COLO829 (cell line): Measurements from ENCODE around the gene DLG2.

Experiments used
- DNase-seq: peaks from one replicate; pipeline ENCODE4 v3.0.0; 2012; ENCODE audit warnings: low spot score

DLG2 gene

GRCh38 chr11:84452211-84452610 lies 1174.9 kb downstream of the DLG2 start:
- DNase-seq, result no peak

- no peak for DNase-seq
Measured at GRCh38 chr11:84438565-84438964, 1188.6 kb downstream of the DLG2 start.

GRCh38 chr11:84437071-84437980 lies 1189.8 kb downstream of the DLG2 start:
- DNase-seq, result no peak

DNA sequence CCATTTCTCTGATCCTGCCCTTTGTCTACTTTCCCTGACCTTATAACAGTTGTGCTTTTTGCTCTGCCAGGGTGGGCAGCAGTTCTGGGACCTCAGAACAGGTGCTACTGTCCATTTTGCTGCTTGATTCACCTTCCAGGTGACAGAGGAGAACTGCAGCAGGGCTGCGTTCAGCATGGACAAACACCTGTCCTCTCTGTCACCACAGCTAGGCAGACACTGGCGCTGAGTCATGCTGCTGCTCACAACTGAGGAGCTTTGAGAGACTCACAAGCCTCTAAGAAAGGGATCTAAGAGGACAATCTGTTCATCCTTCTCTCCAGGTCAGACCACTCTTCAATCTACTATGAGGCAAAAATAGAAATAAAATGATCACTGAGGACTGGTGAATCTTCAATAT lies 1196.5 kb downstream of the DLG2 start:
- no peak for DNase-seq

GRCh38 chr11:84425673-84426072 lies 1201.5 kb downstream of the DLG2 start:
- DNase-seq, result no peak

DNA sequence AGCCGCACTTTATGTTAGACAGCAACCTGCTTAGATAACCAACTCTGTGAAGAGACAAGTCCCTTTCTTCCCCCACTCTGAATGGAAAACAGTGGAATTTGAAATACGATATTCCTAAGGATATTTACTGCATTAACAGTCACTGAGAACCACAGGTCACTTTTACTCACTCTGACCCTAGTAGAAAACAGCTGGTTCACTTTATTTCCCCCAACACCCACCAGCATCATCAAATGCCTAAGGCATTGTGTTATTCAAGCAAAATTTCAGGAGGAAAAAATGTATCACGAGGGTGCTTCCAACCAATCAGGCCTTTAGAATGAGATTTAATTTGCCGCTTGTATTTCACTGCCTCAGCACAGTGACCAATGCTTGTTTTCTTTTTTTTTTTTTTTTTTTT lies 1206.9 kb downstream of the DLG2 start:
- DNase-seq, result no peak

DNA sequence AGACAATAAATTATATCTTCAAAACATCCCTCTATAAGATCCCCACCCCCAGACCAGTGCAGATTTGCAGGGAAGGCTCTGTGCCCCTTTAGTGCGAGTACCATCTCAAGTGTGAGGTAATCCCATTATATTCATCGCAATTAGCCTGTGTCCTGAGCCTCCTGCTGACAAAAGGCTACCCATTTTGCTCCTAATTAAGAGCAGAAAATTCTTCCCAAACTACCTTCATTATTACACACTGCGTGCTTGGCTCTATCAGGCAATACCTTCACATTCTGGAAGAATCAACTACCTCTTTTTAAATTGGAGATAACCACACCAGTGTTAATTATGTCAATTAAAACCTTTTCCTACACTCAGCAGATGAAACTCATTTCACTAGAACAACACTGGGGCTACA lies 1207.5 kb downstream of the DLG2 start:
- DNase-seq, result no peak

DNA sequence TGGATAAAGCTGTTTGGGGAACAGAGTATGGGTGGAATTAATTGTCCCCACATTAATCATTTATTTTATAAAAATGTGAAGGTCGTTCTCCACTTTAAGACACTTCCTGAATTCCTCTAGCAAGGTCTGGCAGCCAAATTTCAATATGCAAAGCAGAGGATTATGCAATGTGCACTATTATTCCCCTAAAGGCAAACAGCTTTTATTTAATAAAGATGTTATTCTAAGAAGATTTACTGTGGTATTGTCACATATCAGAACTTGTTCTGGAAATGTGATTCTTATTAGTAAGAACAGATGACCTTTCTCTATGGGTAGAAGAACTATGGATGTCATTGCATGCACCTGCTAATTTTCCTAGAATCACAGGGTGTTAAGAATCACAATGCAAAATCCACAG lies 1212.2 kb downstream of the DLG2 start:
- DNase-seq, result no peak

DNA sequence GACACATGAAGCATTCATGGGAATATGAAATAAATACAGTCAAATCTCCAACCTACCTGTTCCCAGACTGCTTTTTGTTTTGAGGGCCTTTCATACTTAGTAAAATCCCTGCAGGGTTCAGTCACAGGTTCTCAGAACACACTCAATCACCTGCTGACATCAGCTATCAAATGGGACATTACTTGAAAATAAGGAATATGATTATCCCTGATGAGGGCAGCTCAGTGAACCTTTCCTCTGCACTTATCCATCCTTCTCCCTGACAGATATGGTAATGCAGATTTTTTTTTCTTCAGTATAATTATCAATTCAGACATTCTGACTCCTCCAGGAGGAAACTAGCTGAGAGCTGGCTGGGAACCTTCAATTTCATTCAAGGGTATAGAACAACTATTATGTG lies 1213.6 kb downstream of the DLG2 start:
- no peak for DNase-seq

DNA sequence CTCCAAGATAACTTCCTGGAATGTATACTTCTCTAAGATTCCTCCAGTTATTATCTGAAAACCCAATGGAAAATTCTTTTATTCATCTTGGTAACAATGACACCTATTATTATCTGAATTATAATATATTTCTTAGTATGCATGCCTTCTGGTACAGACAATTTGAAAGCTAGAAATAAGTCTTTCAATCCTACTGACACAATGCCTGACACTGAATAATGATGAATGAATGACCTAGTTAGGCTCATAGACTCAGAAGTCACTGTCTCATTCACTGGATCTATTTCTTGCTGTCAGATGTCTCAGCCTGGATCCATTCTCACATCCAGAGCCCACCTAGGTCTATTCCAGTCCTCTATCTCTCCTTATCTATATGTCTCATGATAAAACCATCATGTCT lies 1214.3 kb downstream of the DLG2 start:
- no peak for DNase-seq

GRCh38 chr11:84408946-84409411 lies 1218.2 kb downstream of the DLG2 start:
- peak; percentile 70 for DNase-seq

DNA sequence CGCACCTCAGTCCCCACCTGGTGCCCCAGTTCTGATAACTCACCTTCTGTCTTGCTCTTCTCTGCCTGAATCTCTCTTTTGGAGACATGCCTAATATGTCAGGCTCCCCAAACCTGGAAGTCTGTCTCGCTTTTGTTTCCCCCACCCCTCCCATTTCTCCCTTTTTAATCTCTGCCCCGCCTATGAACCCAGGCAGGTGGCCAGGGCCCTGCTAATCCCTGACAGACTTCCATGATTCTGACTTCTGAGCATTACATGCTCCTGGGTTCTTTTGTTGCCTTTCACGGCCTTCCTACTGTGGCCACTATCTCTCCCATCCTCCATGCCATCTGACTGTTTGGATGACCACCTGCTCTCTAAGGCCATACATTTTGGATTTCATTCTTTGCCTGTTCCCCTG lies 1220.1 kb downstream of the DLG2 start:
- DNase-seq, result no peak

- peak; percentile 32 for DNase-seq
Measured at GRCh38 chr11:84398017-84398626, 1229.0 kb downstream of the DLG2 start.

DNA sequence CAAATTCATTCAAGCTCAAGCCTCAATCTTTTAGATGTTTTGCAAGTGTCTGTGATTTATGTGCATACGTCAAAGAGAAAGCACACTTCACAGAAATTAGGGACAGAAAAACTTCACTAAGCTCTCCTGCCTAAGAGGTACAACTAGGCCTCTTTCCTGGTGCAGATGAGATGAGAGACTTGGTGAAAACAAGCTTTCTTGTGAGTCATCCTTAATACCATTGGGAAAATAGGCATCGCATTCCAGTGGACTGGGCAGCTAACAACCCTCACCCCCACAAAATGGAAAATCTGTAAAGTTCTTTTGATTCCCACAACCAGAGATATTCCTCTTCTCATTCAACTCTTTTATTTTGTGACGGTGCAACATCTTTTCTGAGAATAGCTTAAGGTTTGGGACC lies 1230.6 kb downstream of the DLG2 start:
- DNase-seq, result peak; percentile 45

DNA sequence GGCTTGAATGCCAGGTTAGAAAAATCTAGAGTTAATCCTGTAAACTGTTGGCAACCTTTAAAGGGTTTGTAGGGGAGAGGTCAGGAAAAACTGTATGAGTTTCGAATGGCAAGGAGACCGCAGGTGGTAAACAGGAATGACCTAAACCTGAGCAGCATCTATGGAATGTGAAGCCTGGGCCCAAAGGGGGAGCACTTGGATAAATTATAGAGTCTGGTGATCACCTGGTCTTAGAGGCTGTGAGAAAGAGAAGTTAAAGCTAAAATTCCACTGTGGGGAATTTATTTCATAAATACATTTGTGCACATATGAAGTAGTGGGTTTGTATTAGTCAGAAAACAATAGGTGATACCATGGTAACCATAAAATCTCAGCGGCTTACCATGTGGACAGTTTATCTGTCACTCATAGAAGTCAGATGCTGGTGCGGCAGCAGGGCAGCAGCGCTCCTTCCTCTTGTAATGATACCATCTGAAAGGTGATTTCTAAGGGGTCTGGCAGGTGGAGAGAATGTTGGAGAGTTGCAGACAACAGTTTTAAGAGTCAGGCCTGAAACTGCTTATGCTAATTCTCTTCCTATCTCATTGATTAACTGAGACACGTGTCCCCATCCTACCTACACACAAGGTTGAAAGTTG lies 1236.6 kb downstream of the DLG2 start:
- DNase-seq, result peak; percentile 11

DNA sequence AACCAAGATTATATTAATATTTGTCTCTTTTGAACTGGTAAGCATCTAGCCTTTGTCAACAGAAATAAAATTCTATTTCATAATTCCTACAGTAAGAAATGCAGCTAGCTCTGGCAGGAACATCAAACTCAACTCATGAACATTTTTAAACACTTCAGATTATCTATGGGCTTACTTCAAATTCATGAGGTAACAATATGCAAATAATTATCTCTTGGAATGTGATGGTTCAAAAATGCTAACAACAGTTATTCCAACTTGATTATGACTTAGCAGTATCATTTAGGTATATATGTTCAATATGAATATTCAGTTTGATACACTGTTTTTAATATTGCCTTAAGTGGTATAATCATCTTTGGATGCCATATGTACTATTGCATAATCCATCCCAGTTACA lies 1237.4 kb downstream of the DLG2 start:
- DNase-seq, result no peak

DNA sequence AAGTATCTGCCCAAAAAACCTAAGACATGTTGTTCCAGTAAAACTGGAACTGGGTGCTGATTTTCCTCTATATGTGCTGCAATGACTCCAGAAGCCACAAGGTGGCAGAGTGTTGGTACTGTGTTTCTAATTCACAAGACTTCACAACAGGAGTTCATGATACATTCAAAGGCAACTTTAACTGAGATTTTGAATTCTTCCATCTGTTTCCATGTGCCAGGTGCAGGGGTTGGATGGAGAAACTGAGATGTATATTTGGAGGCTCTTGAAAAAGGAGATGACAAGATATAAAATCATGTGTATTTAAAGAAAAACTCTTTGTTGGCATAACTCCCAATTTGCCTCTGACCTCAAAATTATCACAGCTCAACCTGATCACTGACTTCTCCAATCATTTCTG lies 1242.4 kb downstream of the DLG2 start:
- peak; percentile 29 for DNase-seq

DNA sequence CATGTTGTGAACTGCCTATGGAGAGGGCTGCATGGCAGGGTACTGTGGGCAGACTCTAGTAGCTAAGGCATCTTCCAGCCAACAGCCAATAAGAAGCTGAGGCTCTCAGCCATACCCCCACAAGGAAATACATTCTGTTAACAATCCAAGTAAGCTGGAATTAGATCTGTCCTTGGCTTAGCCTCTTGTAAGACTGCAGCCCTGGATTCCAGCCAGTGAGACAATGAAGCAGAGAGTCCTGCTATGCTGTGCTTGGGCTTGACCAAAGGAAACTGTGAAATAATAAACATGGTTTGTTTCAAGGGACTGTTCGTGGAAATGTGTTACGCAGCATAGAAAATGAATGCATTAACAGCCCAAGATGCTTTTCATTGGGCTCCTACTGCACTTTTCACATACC lies 1243.6 kb downstream of the DLG2 start:
- DNase-seq, result no peak

DNA sequence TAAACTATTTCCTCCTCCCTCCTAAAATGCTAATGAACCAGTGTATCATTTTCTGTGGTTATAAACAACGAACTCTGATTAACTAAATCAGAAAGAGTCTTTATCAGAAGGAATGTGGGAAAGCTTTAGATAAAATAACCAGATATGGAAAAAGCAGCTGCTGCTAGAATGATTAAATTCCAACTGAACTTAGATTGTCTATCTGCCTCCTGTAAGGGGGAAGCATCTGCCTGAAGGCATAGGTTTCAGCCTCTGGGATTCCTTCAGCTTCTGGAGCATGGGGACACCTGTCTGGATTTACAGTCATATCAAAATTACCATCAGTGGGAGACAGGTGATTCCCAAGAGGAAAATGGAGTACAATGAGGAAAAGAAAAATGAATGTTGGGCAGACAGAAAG lies 1245.5 kb downstream of the DLG2 start:
- DNase-seq, result no peak

DNA sequence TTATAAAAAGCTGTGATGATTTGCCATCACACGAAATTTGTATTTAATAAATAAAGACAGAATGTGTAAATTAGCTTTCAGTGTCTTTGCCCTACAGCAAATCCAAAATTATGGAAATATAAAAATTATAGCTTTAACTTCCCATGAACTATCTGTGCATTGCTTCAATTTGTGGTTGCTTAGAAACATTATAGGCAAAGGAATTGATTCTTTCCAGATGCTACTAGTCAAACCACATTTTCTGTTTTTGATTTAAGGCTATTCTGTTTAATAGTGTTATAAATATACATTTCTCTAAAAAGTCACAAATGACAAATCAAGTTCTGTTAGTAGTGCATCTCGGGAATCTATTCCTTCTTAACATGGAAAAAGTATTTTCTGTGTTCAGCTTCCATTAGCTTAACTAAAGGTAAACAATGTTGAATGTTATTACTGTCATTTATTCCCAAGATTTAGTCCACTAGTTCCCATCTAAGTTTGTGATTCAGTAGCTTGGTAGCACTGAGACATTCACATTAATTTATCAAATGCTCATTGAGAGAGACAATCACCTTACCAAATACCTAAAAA lies 1254.7 kb downstream of the DLG2 start:
- no peak for DNase-seq

- no peak for DNase-seq
Measured at GRCh38 chr11:84358034-84358433, 1269.1 kb downstream of the DLG2 start.

DNA sequence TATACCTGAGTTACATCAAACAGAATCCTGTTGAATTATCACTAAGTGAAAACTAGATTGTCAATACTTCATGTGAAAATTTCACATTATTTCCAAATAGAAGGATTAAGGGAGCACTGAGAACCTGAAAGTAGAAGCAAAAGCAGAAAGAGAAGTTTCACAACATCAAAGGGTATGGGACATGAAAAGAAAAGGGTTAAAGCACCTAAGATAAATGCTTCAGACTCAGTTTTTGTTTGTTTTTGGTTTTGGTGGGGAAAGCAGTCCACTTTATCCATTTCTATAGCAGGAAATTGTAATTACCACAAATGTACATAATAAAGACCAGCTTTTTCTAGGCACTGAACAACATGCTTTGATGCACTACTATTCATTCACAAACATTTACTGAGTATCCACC lies 1271.2 kb downstream of the DLG2 start:
- DNase-seq, result no peak

- DNase-seq, result no peak
Measured at GRCh38 chr11:84345597-84345996, 1281.5 kb downstream of the DLG2 start.
